HG03066 (cell line): Measurements from ENCODE around the gene COL7A1.
"Not testable (repeated sequence)": the region's sequence is repeated elsewhere in the genome, so short reads cannot be mapped to it uniquely, and the experiment has no call there.

Source experiments
- ATAC-seq: cut with Tn5 transposase; IDR thresholded peaks from one replicate; pipeline ENCODE4 v1.9.1; 2021; ENCODE audit warnings: low read depth; ENCODE audit not compliant: unreplicated experiment

The COL7A1 gene

GRCh38 chr3:48548126-48548525, 47.0 kb downstream of the COL7A1 start:
- ATAC-seq = no peak

DNA sequence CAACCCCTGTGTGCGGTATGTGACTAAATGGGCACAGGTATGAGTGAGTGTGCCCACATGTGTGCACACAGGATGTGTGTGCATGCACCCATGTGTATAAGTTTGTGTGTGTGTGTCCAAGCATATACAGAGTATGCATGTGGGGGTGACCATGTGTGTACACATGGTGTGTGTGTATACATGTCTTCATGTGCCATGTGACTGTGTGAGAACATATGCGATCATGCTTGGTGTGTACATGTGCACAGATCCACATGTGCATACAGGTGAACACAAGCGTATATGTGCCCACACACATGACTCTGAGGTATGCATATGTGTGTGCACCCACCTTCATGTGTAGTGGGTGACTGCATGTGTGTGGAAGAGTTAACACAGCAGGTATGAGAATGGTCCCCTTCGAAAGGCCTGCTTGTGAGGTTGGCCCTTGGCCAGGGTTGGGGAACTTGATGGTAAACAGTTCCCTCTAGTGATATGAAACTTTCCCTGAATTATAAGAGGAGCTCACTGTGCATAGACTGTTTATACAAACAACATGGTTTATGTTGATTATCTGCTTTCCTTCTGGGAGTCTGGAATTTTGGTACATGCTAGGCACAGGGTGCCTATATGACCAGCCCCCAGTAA, 48.8 kb downstream of the COL7A1 start:
- no peak for ATAC-seq

DNA sequence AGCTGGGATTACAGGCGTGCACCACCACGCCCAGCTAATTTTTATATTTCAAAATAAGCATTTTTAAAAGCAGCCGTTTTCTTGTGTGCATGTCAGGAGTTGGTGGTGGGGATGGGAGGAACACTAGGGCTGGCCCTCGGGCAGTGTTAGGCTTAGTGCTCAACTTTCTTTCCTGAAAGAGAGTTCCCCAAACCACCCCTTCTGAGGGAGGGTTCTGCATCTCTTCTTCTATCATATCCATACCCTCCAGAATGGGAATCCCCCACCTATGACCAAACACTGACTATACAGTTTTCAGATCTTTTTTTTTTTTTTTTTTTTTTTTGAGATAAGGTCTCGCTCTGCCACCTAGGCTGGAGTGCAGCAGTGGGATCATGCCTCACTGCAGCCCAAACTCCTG, 51.0 kb downstream of the COL7A1 start:
- no peak for ATAC-seq

GRCh38 chr3:48543271-48543866, 51.8 kb downstream of the COL7A1 start:
- ATAC-seq = no peak

- no peak for ATAC-seq
Measured at GRCh38 chr3:48538451-48538850, 56.7 kb downstream of the COL7A1 start.

DNA sequence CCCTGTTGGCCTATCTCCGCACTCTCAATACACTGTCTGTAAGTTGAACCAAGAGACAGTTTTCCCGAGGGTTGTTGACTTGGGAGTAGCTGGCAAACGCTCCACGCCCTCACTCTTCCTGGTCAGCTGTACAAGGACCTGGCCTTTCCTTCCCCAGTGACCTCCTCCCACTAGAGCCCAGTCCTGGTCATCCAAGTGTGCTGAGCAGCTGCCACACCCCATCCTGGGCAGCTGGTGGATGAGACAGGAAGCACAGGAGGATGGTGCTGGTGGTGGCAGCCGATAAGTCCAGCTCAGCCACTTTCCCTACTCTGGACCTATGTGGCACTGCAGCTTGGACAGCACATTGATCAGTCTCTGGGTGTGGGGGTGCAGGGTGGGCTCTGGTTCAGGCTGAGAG, 58.3 kb downstream of the COL7A1 start:
- no peak for ATAC-seq

DNA sequence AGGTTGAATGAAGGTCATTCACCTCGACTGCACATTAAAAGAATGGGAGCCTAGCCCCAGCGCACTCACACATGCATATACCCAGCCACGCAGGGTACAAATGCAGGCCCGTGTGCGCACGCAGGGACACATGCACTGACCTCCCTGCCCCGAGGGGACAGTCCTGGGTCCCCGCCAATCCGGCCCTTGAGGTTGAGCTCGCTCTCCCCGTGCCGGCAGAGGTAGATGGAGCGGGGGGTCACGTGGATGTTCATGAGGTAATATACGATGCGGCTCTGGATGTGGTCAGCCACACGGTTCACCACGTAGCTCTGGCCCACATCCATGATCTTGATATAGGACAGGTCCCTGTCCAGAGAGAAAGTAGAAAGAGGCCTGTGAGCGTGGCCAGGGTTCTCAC, 59.0 kb downstream of the COL7A1 start:
- ATAC-seq = no peak

DNA sequence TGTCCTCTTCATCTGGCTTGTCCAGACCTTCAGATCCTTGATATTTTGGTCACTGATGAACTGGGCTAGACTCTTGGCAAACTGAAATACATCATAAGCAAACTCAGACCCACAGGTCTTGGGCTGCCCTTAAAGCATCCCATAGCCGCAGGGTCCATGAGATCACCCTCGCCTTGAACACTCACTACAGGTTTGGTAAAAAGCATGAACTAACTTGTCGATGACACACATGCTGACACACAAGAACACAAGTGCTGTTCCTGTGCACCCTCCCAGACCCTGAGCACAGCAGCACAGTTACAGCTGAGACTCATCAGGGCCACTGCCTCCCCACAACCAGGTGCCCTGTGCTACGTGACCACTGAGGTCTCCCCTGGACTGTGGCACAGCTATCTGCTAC, 59.6 kb downstream of the COL7A1 start:
- ATAC-seq = no peak

GRCh38 chr3:48532977-48533337, 62.2 kb downstream of the COL7A1 start:
- no peak for ATAC-seq

DNA sequence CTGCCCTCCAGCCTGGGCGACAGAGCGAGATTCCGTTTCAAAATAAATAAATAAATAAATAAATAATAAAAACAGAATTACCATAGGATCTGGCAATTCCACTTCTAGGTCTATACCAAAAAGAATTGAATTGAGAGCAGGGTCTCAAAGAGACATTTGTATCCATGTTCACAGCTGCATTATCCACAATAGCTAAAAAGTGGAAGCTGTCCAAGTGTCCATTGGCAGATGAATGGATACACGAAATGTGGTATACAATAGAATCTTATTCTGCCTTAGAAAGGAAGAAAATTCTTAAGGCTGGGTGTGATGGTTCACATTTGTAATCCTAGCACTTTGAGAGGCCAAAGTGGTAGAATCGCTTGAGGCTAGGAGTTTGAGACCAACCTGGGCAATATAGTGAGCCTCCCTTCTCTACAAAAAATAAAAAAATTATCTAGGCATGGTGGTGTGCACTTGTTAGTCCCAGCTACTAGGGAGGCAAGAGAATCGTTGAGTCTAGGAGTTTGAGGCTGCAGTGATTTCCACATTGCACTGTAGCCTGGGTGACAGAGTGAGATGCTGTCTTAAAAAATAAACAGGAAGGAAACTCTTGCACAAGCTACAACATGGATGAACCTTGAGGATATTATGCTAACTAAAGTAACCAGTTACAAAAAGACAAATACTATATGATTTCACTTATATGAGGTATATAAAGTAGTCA, 62.7 kb downstream of the COL7A1 start:
- ATAC-seq = no peak

GRCh38 chr3:48530701-48531100, 64.4 kb downstream of the COL7A1 start:
- ATAC-seq = not testable (repeated sequence)

DNA sequence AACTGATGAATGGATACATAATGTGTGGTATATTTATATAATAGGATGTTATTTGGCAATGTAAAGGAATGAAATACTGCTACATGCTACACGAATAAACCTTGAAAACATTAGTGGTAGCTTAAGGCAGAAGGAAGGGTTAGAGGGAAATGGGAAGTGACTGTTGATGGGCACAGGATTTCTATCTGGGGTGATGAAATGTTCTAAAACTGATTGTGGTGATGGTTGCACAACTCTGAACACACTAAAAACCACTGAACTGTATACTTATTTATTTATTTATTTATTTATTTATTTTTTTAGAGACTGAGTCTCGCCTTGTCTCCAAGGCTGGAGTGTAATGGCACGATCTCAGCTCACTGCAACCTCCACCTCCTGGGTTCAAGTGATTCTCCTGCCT, 66.4 kb downstream of the COL7A1 start:
- no peak for ATAC-seq

DNA sequence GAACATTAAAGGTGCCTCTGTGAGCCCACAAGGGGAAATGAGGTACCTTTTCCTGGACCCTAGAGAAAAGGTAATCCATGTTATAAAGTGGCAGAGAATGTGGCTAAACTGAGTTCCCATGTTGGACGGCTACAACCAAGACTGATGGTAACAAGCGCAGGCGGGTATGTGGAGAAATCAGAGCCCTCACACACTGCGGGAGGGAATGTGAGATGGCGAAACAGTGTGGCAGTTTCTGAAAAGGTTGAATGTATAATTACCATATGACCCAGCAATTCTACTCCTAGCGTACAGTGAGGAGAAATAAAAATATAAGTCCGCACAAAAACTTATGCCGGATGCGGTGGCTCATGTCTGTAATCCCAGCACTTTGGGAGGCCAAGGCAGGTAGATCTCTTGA, 67.1 kb downstream of the COL7A1 start:
- ATAC-seq = no peak

GRCh38 chr3:48524970-48525369, 70.2 kb downstream of the COL7A1 start:
- no peak for ATAC-seq

GRCh38 chr3:48521635-48522034, 73.5 kb downstream of the COL7A1 start:
- ATAC-seq = no peak

GRCh38 chr3:48519277-48519643, 75.9 kb downstream of the COL7A1 start:
- ATAC-seq = no peak

DNA sequence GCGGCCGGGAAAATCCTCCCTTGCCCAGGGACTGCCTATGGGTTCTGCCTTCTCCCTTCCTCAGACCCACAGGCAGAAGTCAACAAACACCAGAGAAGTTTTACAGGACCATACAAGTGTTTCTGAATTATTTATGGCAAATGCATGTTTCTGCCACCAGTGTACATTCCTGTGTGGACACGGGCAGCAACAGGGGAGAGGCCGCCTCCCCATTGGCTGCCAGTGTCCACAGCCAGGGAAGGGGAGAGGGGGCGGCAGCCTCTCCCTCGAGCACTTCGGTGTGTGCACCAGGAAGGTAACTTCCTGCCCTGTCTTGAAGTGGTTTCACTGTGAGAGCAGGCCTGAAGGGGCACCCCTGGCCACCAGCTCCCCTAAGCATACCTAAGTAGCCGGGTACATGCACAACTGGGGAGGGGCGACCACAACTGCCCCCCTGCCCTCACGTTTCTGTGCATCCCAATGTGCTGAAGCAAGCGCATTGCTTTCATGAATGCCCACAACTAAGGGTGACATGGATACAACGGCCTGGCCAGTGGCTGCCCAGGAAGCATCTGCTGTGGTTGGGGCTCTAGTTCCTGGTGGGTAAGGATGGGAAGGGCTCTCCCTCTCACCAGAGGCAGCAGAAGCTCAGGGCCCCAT, 76.4 kb downstream of the COL7A1 start:
- ATAC-seq = no peak

DNA sequence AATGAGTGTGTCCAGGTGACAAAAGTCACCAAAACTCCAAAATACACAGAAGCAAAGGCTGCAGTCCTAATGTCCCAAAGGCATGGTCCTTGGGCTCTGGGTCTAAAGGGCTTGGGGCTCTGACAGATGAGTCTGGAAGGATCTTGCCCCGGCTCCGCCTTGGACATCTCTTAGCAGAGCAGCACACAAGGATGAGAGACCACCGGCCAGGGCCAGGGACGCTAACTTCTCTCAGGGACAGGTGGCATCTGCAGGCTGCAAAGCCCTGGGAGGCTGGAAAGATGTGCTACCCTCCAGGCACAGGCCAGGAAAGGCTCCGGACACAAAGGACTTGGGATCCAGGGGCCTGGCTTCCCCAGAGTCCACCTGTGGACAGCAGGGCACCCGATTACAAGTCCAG, 77.1 kb downstream of the COL7A1 start:
- ATAC-seq = no peak

DNA sequence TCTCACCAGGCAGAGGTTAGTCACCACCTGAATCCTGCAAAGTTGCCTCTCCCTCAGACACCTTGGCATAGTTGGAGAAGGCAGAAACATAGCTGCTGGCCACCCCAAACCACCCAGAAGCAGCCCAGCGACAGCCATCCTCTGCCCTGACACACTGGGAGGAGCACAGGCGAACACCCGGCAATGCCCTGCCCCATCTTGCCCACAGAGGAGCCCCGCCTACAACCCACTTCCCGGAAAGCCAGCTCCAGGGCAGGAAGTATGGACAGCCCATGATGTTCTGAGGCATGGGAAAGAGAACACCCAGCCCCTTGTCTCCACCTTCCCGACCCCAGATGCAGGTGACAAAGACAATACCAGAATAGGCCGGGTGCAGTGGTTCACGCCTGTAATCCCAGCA, 78.6 kb downstream of the COL7A1 start:
- no peak for ATAC-seq

DNA sequence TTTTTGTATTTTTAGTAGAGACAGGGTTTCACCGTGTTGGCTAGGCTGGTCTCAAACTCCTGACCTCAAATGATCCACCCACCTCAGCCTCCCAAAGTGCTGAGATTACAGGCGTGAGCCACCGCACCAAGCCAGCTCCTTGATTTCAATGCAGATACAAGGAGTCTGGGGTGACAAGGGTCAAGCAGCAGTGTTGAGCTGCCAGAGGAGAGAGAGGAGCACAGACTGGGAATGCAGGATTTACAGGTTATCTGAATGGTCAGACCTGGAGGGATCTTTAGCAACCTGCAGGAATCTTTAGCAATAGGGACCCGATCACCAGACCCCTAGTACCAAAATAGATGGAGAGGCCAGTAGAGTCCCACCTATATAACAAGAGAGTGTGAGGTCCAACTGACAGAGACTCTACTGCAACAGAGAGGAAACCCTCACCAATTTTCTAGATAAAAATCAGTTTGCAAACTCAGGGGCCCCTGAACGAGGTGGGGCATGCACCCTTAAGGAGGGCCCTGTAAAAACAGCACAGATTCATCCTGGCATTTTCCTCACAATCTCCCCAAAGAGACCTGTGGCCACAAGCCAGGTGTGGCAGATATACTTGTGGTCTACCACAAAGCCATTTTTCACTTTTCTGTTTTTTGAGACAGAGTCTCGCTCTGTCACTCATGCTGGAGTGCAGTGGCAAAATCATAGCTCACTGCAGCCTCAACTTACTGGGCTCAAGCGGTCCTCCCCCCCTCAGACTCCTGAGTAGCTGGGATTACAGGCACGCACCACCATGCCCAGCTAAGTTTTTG, 80.5 kb downstream of the COL7A1 start:
- ATAC-seq = no peak
